IPS-18a (cell line): ENCODE measurements around the gene NOX1.
"Not testable (repeated sequence)": the region's sequence is repeated elsewhere in the genome, so short reads cannot be mapped to it uniquely, and the experiment has no call there.

Experiments used
- H3K27ac ChIP-seq: one replicate; pipeline ENCODE4 v1.5.1; 2013; ENCODE audit warnings: low read length
- H3K27me3 ChIP-seq: one replicate; pipeline ENCODE4 v1.6.1; 2013; ENCODE audit warnings: mild to moderate bottlenecking, low read length; ENCODE audit not compliant: control insufficient read depth, insufficient read depth
- H3K36me3 ChIP-seq: one replicate; pipeline ENCODE4 v1.6.1; 2013; ENCODE audit warnings: low read depth, low read length; ENCODE audit not compliant: control insufficient read depth
- H3K4me1 ChIP-seq: one replicate; pipeline ENCODE4 v1.6.1; 2013; ENCODE audit warnings: low read depth, low read length; ENCODE audit not compliant: control insufficient read depth
- H3K4me3 ChIP-seq: one replicate; pipeline ENCODE4 v1.5.1; 2013; ENCODE audit warnings: low read length
- H3K9ac ChIP-seq: one replicate; pipeline ENCODE4 v1.6.1; 2013; ENCODE audit warnings: mild to moderate bottlenecking, low read length, moderate library complexity
- H3K9me3 ChIP-seq: one replicate; pipeline ENCODE4 v1.6.1; 2013; ENCODE audit warnings: low read depth, low read length; ENCODE audit not compliant: control insufficient read depth

NOX1 gene

DNA sequence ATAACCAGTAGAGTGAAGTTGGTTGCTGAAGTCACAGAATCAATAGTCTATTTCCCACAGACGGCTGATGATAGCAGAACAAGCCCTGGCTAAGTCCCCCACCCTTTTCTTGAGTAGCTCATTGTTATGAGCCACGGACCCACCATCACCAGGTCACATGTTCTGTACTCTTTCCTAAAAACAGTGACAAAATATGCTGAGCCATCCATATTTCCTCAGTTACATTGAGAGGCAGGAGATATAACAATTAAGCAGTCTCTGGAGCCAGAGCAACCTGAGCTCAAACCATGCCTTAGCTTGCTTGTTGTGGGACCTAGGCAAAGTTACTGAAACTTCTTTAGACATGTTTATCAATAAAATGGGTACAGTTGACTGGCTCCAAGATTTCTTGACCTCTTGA, 56.8 kb downstream of the NOX1 start:
- H3K4me3 ChIP-seq, result no peak overlapping the region
- no peaks in the 10 kb centered on the region for H3K9me3 ChIP-seq
- no peak overlapping the region for H3K27ac ChIP-seq
- H3K9ac ChIP-seq, result no peak overlapping the region
- peaks cover 8% of the 10 kb centered on the region for H3K4me1 ChIP-seq
- H3K36me3 ChIP-seq, result peaks cover 4% of the 10 kb centered on the region
- peaks cover 32% of the 10 kb centered on the region for H3K27me3 ChIP-seq

DNA sequence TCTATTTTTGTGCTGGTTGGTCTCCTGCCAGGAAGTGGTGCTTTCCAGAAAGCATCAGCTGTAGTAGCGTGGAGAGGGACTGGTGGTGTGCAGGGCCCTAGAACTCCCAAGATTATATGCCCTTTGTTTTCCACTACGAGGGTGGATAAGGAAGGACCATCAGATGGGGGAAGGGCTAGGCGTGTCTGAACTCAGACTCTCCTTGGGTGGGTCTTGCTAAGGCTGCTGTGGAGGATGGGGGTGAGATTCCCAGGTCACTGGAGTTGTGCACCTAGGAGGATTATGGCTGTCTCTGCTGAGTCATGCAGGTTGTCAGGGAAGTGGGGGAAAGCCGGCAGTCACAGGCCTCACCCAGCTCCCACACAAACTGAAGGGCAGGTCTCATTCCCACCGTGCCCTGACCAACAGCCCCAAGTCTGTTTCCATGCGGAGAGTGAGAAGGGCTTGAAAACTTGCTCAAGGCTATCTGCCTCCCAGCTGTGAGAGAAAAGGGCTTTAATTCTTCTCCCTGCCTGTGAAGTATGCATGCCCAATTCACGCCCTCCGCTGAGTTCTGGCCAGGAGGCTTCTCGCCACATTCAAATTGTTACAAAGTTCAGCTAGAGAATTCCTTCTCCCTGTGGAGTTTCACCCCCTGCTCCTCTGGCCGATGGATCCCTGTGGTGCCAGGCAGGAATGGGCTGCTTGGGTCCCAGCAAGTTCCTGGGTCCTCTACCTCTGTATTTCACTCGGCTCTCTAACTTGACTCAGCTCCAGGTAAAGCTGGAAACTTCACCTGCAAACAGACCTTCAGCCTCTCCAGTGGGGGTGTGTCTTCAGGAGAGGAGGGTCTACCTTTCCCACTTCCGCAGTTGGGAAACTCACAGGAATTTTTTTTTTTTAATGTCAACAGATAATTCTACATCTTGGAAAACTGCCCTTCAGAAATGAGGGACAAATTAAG, 61.7 kb downstream of the NOX1 start:
- Histone ChIP-seq H3K4me1 (peaks cover 14% of the 10 kb centered on the region), H3K36me3 (no peaks in the 10 kb centered on the region), H3K27ac (no peak overlapping the region), H3K9me3 (no peaks in the 10 kb centered on the region), H3K4me3 (peak overlapping the region; percentile 24), H3K9ac (no peak overlapping the region), H3K27me3 (peaks cover 29% of the 10 kb centered on the region)

DNA sequence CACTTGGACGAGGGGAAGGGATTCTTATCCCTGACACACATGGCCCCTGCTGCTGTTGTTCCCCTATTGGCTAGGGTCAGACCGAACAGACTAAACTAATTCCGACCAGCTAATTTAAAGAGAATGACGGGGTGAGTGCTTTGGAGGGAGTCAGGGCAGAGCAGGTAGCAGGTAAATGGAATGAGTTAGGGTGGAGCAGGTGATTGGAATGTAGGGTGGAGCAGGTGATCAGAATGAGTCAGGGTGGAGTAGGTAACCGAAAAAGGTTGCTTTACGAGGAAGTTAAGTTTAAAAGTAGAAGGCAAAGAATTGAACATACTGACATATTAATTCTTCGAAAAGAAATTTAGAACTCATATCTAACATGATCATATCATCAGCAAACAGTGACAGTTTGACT, 65.9 kb downstream of the NOX1 start:
- H3K27ac ChIP-seq, H3K4me3 ChIP-seq, H3K27me3 ChIP-seq, H3K36me3 ChIP-seq, H3K9ac ChIP-seq, H3K9me3 ChIP-seq: not testable (repeated sequence)
- H3K4me1 ChIP-seq, result peaks cover 14% of the 10 kb centered on the region

DNA sequence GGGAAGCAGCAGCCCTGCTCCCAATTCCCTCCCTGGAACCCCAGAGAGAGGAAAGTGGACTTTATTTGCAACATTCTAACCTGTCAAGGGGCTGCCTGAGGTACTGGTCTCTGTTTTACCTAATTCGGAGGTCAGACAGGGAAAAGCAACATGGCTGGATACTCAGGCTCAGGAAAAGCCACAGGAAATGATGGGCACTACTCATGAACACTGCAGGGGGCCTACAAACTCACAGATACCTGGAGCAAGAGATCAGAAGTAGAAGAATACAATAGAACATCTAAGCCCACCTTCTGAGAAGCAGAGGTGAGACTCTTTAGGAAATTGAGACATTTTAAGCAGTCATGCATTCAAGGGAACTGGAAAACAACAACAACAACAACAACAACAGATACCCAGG, 69.4 kb downstream of the NOX1 start:
- Histone ChIP-seq H3K27ac (no peak overlapping the region), H3K9ac (no peak overlapping the region), H3K4me3 (no peak overlapping the region), H3K36me3 (no peaks in the 10 kb centered on the region), H3K9me3 (no peaks in the 10 kb centered on the region), H3K27me3 (no peaks in the 10 kb centered on the region), H3K4me1 (no peaks in the 10 kb centered on the region)

DNA sequence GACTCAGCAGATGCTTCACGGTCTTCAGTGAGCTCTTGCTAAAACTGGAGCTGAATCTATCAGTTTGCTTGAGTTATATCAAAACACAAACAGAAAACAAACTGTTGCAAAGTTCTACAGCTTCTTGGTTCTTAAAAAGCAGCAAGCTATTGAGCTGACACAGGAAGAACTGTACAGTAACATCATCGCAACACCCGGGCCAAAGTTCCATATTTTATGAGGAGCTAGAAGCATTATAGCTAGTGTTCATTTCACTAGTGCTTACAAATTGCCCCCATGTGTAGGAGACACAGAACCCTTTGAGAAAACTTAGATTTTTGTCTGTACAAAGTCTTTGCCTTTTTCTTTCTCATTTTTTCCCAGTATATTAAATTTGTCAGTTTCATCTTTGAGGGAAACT, 71.3 kb downstream of the NOX1 start:
- H3K27ac ChIP-seq, result no peak overlapping the region
- no peaks in the 10 kb centered on the region for H3K4me1 ChIP-seq
- H3K4me3 ChIP-seq, result no peak overlapping the region
- H3K9me3 ChIP-seq, result no peaks in the 10 kb centered on the region
- no peaks in the 10 kb centered on the region for H3K27me3 ChIP-seq
- H3K9ac ChIP-seq, result no peak overlapping the region
- no peaks in the 10 kb centered on the region for H3K36me3 ChIP-seq

DNA sequence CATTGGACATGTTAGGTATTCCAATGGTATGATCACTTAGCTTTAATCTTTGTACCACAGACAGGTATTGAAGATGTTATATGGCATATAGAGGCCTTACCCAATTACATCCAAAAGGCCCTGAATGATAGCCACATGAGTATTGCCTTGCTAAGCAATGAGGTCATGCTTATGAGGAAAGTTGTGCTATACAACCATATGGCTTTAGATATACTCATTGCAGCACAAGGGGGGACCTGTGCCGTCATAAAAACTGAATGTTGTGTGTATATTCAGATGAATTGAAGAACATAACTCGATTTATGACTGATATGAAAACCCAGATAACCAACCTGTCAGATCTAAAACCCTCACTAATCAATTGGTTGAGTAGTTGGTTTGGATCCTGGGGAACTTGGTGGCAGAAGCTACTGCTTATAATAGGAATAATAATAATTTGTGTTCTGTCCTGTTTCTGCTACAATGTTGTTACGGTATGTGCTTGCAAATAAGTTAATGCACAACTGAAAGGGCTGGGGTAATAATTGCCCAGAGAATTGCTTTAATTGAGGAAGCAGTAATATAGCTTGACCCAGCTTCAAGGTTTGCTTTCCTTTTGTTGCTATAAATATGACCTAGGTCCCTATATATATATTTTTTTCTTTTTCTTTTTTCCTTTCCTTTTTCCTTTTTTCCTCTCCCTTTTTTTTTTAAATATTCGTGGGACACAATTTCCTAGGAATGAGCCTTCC, 75.5 kb downstream of the NOX1 start:
- Histone ChIP-seq H3K4me1 (no peaks in the 10 kb centered on the region), H3K4me3 (no peak overlapping the region), H3K27ac (no peak overlapping the region), H3K9me3 (no peaks in the 10 kb centered on the region), H3K9ac (no peak overlapping the region), H3K27me3 (no peaks in the 10 kb centered on the region), H3K36me3 (no peaks in the 10 kb centered on the region)

DNA sequence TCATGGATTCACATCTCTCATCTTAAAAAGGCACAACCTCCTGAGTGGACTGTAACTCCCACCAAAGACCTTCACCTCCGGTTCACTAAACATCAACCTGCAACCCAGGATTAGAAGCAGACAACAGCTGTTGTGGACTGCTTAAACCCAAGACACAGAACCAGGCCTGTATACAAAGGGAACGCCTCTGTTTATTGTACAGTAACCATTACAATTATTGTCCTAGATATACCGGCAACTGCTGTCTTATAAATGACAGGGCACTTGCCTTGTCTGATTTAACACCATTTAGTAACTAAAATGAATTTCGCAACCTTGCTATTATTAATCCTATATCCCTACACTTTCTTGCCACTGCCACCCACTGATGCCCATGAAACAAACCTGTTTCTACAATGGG, 76.8 kb downstream of the NOX1 start:
- Histone ChIP-seq H3K9ac (no peak overlapping the region), H3K36me3 (no peaks in the 10 kb centered on the region), H3K4me3 (no peak overlapping the region), H3K27me3 (no peaks in the 10 kb centered on the region), H3K4me1 (no peaks in the 10 kb centered on the region), H3K27ac (no peak overlapping the region), H3K9me3 (no peaks in the 10 kb centered on the region)

DNA sequence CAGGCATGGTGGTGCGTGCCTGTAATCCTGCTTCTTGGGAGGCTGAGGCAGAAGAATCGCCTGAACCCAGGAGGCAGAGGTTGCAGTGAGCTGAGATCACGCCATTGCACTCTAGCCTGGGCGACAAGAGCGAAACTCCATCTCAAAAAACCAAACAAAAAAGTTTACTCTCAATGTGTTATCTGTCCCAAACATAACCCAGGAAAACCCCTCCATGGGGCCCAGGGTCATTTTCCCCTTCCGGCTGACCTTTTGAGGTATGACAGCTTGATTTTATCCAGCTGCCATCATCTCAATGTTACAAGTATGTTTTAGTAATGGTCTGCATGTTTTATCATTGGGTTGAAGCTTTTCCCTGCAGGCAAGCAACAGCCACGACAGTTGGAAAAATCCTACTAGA, 77.8 kb downstream of the NOX1 start:
- not testable (repeated sequence) for H3K9me3 ChIP-seq, H3K4me1 ChIP-seq, H3K36me3 ChIP-seq, H3K4me3 ChIP-seq, H3K27me3 ChIP-seq, H3K27ac ChIP-seq, H3K9ac ChIP-seq
